ENCODE data around the gene CPNE9.

CPNE9 gene

DNA sequence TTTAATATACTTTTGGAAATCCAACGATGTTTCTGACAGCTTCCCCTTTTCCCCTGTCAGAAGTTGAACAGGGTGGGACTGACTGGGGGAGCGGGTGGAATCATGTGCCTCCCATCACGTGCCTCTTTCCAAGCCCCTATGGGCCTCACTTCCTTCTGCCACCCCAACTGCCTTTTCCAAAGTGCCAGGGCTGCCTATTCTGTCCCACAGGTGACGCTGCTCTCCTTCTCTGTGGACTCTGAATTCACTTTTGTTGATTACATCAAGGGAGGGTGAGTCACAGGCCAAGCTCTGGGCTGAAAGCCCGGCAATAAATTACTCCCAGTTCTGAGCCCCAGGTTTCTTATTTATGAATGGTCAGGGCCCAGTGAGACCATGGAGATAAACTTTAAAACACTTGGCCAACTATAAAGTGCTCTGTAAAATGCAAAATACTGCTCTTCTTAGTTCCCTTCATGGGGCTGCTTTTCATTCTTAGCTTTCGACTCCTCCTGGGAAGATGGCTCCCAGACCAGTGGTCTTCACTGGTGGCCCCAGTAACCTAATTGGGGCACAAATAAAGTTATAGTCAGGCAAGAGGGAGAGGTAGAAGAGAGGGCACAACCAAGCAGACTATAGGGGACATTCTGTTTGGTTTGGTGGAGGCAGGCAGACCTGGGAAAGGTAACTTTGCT is 12.3 kb downstream of the CPNE9 start:
- ATAC-seq: peak; percentile 99
- TF ChIP-seq PPARA (CRISPR knock-in tag; IDR thresholded peaks at IDR 0.05; ENCODE audit: borderline replicate concordance) (no peak), ISL1 (CRISPR knock-in tag; IDR thresholded peaks at IDR 0.05) (no peak), RARB (CRISPR knock-in tag; IDR thresholded peaks at IDR 0.05) (no peak), ZNF70 (CRISPR knock-in tag; IDR thresholded peaks at IDR 0.05) (no peak), TCF4 (CRISPR knock-in tag; IDR thresholded peaks at IDR 0.05; ENCODE audit: borderline replicate concordance) (no peak), ARNTL (CRISPR knock-in tag; IDR thresholded peaks at IDR 0.05; ENCODE audit: borderline replicate concordance, low read depth) (no peak), OSR1 (CRISPR knock-in tag; IDR thresholded peaks at IDR 0.05) (no peak), CSDC2 (CRISPR knock-in tag; IDR thresholded peaks at IDR 0.05) (no peak), ZNF8 (CRISPR knock-in tag; IDR thresholded peaks at IDR 0.05) (no peak), ZFP3 (CRISPR knock-in tag; IDR thresholded peaks at IDR 0.05) (no peak)
- TF ChIP-seq, protein P1, sequence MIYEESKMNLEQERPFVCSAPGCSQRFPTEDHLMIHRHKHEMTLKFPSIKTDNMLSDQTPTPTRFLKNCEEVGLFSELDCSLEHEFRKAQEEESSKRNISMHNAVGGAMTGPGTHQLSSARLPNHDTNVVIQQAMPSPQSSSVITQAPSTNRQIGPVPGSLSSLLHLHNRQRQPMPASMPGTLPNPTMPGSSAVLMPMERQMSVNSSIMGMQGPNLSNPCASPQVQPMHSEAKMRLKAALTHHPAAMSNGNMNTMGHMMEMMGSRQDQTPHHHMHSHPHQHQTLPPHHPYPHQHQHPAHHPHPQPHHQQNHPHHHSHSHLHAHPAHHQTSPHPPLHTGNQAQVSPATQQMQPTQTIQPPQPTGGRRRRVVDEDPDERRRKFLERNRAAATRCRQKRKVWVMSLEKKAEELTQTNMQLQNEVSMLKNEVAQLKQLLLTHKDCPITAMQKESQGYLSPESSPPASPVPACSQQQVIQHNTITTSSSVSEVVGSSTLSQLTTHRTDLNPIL (CRISPR knock-in tag; IDR thresholded peaks at IDR 0.05; ENCODE audit: low read depth): no peak
- TF ChIP-seq, protein P2, sequence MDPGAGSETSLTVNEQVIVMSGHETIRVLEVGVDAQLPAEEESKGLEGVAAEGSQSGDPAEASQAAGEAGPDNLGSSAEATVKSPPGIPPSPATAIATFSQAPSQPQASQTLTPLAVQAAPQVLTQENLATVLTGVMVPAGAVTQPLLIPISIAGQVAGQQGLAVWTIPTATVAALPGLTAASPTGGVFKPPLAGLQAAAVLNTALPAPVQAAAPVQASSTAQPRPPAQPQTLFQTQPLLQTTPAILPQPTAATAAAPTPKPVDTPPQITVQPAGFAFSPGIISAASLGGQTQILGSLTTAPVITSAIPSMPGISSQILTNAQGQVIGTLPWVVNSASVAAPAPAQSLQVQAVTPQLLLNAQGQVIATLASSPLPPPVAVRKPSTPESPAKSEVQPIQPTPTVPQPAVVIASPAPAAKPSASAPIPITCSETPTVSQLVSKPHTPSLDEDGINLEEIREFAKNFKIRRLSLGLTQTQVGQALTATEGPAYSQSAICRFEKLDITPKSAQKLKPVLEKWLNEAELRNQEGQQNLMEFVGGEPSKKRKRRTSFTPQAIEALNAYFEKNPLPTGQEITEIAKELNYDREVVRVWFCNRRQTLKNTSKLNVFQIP (CRISPR knock-in tag; IDR thresholded peaks at IDR 0.05; ENCODE audit: borderline replicate concordance, low read depth): no peak

DNA sequence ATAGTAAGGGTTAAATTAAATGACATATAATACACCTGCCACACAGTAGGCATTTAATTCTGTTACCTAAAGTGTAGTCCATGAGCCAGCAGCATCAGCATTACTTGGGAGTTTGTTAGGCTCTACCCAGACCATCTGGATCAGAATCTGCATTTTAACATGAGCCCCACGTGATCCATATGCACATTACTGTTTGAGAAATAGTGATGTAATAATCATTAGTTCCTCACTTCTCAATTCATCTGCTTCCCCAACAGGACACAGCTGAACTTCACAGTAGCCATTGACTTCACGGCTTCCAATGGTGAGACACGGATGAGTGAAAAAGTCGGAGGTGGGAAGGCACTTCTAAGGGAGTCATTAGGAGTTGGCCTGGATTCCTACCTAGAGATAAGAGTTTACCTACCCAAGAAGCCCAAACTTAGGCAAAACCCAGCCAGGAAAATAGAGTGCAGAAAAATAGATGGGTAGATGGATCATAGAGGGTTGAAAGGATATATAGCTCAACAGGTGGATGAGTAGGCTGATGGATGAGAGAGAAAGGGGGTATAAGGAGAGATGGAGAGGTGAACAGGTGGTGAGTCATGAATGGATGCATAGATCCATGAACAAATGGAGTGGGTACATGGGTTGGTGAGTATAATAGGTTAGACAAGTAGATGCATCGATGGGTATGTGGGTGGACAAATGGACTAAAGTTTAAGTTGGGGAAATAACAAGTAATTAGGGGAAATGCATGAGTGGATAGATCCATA is 13.3 kb downstream of the CPNE9 start:
- TF ChIP-seq ZFP3 (CRISPR knock-in tag; IDR thresholded peaks at IDR 0.05) (no peak), OSR1 (CRISPR knock-in tag; IDR thresholded peaks at IDR 0.05) (no peak), PPARA (CRISPR knock-in tag; IDR thresholded peaks at IDR 0.05; ENCODE audit: borderline replicate concordance) (no peak)
- ATAC-seq: no peak

DNA sequence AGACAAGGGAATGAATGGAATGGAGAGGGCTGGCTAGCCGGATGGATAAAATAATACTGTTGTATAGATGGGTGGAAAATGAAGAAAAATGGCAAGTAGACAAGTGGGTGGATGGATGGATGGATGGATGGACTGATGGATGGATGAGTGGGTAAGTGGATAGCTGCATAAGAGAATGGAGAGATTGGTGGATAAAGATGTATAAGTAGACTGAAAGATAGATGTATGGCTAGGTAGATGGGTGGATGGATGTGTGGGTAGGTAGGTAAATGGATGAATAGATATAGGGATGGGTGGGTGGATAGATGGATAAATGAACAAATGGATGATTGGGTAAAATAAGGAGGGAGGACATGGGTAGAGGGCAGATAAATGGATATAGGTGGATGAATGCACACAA is 13.9 kb downstream of the CPNE9 start:
- no peak for ATAC-seq
- no peak for TF ChIP-seq PPARA (CRISPR knock-in tag; IDR thresholded peaks at IDR 0.05; ENCODE audit: borderline replicate concordance)
- TF ChIP-seq, protein P1 (CRISPR knock-in tag; IDR thresholded peaks at IDR 0.05; ENCODE audit: low read depth): no peak
- no peak for TF ChIP-seq ISL1 (CRISPR knock-in tag; IDR thresholded peaks at IDR 0.05)

DNA sequence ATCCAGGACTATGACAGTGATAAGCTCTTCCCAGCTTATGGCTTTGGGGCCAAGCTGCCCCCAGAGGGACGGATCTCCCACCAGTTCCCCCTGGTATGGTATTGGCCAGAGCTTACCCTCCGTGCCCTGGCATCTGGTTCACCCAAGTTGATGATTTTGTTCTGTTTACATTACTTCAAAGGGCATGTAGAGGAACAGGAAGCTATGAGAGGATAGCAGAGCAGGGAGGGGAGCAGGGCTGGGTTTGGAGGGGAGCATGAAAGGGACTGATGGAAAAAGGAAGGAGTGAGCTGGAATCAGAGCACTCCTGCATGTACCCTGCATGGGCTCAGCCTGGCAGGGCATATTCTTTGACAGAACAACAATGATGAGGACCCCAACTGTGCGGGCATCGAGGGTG is 14.5 kb downstream of the CPNE9 start:
- TF ChIP-seq GLIS3 (CRISPR knock-in tag; IDR thresholded peaks at IDR 0.05) (no peak), ARNTL (CRISPR knock-in tag; IDR thresholded peaks at IDR 0.05; ENCODE audit: borderline replicate concordance, low read depth) (no peak), CSDC2 (CRISPR knock-in tag; IDR thresholded peaks at IDR 0.05) (no peak)
- no peak for ATAC-seq

DNA sequence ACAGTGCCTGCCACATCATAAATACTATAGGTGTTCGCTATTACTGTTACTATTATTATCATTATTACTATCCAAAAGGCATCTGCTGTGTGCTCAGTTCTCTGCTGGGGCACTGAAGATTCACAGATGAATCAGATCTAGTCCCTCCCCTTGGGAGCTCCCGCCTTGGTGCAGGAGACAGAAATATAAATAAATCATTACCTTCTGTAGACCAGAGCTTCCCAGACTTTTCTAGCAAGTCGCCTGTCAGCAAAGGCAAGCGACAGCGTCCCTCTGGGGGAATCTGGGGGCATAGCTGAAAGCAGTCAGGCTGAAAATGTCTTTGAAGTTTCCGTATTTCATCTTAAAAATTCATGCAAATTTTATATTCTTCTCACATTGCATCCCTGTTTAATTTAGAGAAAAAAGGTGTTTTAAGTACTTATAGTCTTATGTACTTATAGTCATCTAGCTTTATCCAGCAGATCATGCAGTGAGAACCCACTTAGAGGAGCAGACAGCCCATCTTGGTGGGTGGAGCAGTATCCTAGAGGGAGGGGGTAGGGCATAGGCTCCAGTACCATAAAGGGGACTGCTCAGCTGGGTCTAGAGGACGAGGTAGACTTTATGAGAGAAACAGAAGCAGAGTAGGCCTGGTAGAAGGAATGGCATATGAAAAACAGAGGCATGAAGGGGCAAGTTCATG is 17.5 kb downstream of the CPNE9 start:
- ATAC-seq: peak; percentile 59
- TF ChIP-seq GLIS3 (CRISPR knock-in tag; IDR thresholded peaks at IDR 0.05): no peak
- TF ChIP-seq TCF4 (CRISPR knock-in tag; IDR thresholded peaks at IDR 0.05; ENCODE audit: borderline replicate concordance): no peak
- no peak for TF ChIP-seq ISL1 (CRISPR knock-in tag; IDR thresholded peaks at IDR 0.05)
- no peak for TF ChIP-seq BACH2 (CRISPR knock-in tag; IDR thresholded peaks at IDR 0.05; ENCODE audit: borderline replicate concordance)
- TF ChIP-seq, protein P2 (CRISPR knock-in tag; IDR thresholded peaks at IDR 0.05; ENCODE audit: borderline replicate concordance, low read depth): no peak
- TF ChIP-seq ZNF70 (CRISPR knock-in tag; IDR thresholded peaks at IDR 0.05): no peak
- TF ChIP-seq CSDC2 (CRISPR knock-in tag; IDR thresholded peaks at IDR 0.05): no peak
- no peak for TF ChIP-seq PPARA (CRISPR knock-in tag; IDR thresholded peaks at IDR 0.05; ENCODE audit: borderline replicate concordance)

DNA sequence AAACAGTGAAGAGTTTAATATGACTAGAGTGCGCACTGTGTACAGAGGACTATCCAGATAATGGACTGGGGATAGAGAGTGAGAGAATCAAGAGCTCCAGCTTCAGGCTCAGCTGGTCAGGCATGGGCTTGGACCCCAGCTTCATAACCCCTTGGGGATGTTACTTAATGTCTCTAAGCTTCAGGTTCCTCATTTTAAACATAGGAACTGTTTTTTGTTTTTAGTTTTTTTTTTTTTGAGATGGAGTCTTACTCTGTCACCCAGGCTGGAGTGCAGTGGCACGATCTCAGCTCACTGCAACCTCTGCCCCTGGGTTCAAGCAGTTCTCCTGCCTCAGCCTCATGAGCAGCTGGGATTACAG is 18.0 kb downstream of the CPNE9 start:
- peak; percentile 37 for ATAC-seq
- TF ChIP-seq GLIS3 (CRISPR knock-in tag; IDR thresholded peaks at IDR 0.05) (no peak), TCF4 (CRISPR knock-in tag; IDR thresholded peaks at IDR 0.05; ENCODE audit: borderline replicate concordance) (no peak), RARB (CRISPR knock-in tag; IDR thresholded peaks at IDR 0.05) (no peak), SNAI2 (CRISPR knock-in tag; IDR thresholded peaks at IDR 0.05) (no peak), OSR1 (CRISPR knock-in tag; IDR thresholded peaks at IDR 0.05) (no peak), ZFP3 (CRISPR knock-in tag; IDR thresholded peaks at IDR 0.05) (no peak), ZNF8 (CRISPR knock-in tag; IDR thresholded peaks at IDR 0.05) (no peak), TOX (CRISPR knock-in tag; IDR thresholded peaks at IDR 0.05; ENCODE audit: borderline replicate concordance) (no peak), ARNTL (CRISPR knock-in tag; IDR thresholded peaks at IDR 0.05; ENCODE audit: borderline replicate concordance, low read depth) (no peak), ZNF565 (CRISPR knock-in tag; conservative IDR thresholded peaks at IDR 0.05; ENCODE audit: low read depth) (no peak), ISL1 (CRISPR knock-in tag; IDR thresholded peaks at IDR 0.05) (no peak)
- TF ChIP-seq, protein P3, sequence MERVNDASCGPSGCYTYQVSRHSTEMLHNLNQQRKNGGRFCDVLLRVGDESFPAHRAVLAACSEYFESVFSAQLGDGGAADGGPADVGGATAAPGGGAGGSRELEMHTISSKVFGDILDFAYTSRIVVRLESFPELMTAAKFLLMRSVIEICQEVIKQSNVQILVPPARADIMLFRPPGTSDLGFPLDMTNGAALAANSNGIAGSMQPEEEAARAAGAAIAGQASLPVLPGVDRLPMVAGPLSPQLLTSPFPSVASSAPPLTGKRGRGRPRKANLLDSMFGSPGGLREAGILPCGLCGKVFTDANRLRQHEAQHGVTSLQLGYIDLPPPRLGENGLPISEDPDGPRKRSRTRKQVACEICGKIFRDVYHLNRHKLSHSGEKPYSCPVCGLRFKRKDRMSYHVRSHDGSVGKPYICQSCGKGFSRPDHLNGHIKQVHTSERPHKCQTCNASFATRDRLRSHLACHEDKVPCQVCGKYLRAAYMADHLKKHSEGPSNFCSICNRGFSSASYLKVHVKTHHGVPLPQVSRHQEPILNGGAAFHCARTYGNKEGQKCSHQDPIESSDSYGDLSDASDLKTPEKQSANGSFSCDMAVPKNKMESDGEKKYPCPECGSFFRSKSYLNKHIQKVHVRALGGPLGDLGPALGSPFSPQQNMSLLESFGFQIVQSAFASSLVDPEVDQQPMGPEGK (CRISPR knock-in tag; IDR thresholded peaks at IDR 0.05; ENCODE audit: borderline replicate concordance): no peak

Data from SK-N-SH treated with all-trans-retinoic acid at 6 μM for 48 hours (cell line).